Heart right ventricle (tissue), 16 donors: ENCODE measurements around the gene USP19. TPM values are rescaled to one million over a fixed set of nuclear protein-coding genes. Genes with fewer than 3 reads are reported as not detected.

ENCODE experiments used
- ATAC-seq, 8 donors: fragments of 200-7000 bp; cut with Tn5 transposase; one replicate each; pipeline ENCODE4 v1.9.1; 2020; ENCODE audit warnings: mild to moderate bottlenecking in 8 of 8, moderate library complexity in 8 of 8, moderate number of reproducible peaks in 1 of 8
- DNase-seq, 2 donors: peaks; one replicate each; pipeline ENCODE4 v3.0.0-alpha.2; 2020
- H3K27ac ChIP-seq, 10 donors: fragments of 200-600 bp; sonication (generic) in 2 of 10; one replicate each; pipeline versions ENCODE4 v1.5.0 to v1.8.0; 2020 to 2022; ENCODE audit warnings: mild to moderate bottlenecking in 3 of 10
- H3K27me3 ChIP-seq, 7 donors: fragments of 200-600 bp; one replicate each; pipeline ENCODE4 v1.8.0; 2021 to 2022; ENCODE audit warnings: mild to moderate bottlenecking in 2 of 7
- H3K36me3 ChIP-seq, 9 donors: fragments of 200-600 bp; sonication (generic) in 1 of 9; one replicate each; pipeline versions ENCODE4 v1.5.0 to v1.8.0; 2020 to 2022; ENCODE audit warnings: mild to moderate bottlenecking in 2 of 9
- H3K4me1 ChIP-seq, 9 donors: fragments of 200-600 bp; sonication (generic) in 1 of 9; one replicate each; pipeline versions ENCODE4 v1.5.0 to v1.8.0; 2020 to 2022; ENCODE audit warnings: mild to moderate bottlenecking in 4 of 9
- H3K4me3 ChIP-seq, 10 donors: fragments of 200-600 bp; sonication (generic) in 2 of 10; one replicate each; pipeline versions ENCODE4 v1.5.0 to v1.8.0; 2020 to 2022; ENCODE audit warnings: mild to moderate bottlenecking in 7 of 10, moderate library complexity in 2 of 10
- H3K9me3 ChIP-seq, 11 donors: fragments of 200-600 bp in 10 of 11; sonication (generic) in 2 of 11; one replicate each; pipeline versions ENCODE4 v1.5.0 to v1.8.0; 2013 to 2022; ENCODE audit warnings: mild to moderate bottlenecking in 2 of 11, control low read depth in 1 of 11, moderate library complexity in 1 of 11
- CTCF ChIP-seq, 9 donors: fragments of 200-600 bp; sonication (generic) in 2 of 9; IDR thresholded peaks; one replicate each; pipeline versions ENCODE4 v1.5.0 to v1.8.0; 2021 to 2022; ENCODE audit warnings: antibody characterized with exemption in 9 of 9, mild to moderate bottlenecking in 5 of 9, moderate library complexity in 1 of 9
- WGBS, 2 donors: extraction: QIAGEN DNeasy Blood & Tissue Kit; methylation state at CpG; one replicate each; pipeline ENCODE4 v1.1.7; 2013; ENCODE audit warnings: inconsistent platforms in 1 of 2; 5-methylcytosine and 5-hydroxymethylcytosine counted together
- intact Hi-C, 10 donors: fragments of 100-400 bp; cut with DNase I; formaldehyde crosslinking; loops; one replicate each; pipeline versions ENCODE4 v1.11.1 to v1.14.2; 2022
- polyA plus RNA-seq, 2 donors: library from polyadenylated mRNA; stranded (reverse); fragments of 200-250 nt; gene quantifications; one replicate each; pipeline ENCODE4 v1.2.3, GENCODE V29; 2013
- total RNA-seq, 10 donors: library from RNA; stranded (reverse); fragmentation: NEBNext Ultra II Directional in 3 of 10; extraction: Animal tissue kit (Norgen Biotek cat#: 25700) in 3 of 10; gene quantifications; one replicate each; pipeline versions ENCODE4 v1.2.1 to v1.2.4, GENCODE V29; 2021 to 2023
- donor health status: Arrhythmogenic right ventricular cardiomyopathy.
- donor health status: ischemic (EF 13 %, LVEDD 7.1; RV severe dilation, severe dysfunction).
- donor health status: healthy with polysubstance abuse.
- donor health status: DM: no; HTN: yes; CAD: no.
- donor health status: DM: no; HTN: no; CAD: no.
- donor health status: ischemic (EF 25% LVEDD 6.9; RV normal size, moderate dysfunction).
- donor health status: ischemic (EF 25% LVEDD 5.7; RV mildly dilated, moderate dysfunction).
- donor health status: healthy.
- donor health status: DM: yes; HTN: yes; CAD: no.
- donor health status: Ischemic cardiomyopathy.
- donor health status: ischemic (EF 35%, LVEDD 5.7; RV mildly dilated, moderate dysfunction).
- donor health status: nonischemic (EF 11% LVEDD 7.7; RV severe dilation, severe dysfunction).
- donor health status: DM: yes; HTN: yes; CAD: no.
- donor health status: PGD.
- donor health status: ischemic (EF 29% LVEDD 5.4; RV normal size, mild dysfunction).
- donor health status: nonischemic (EF 23%, LVEDD 6.1; RV moderate dilation, normal function).

USP19 gene
- total and polyA plus RNA-seq, 12 donors, result 18.1 to 78.1 (median 61.4) TPM

DNA sequence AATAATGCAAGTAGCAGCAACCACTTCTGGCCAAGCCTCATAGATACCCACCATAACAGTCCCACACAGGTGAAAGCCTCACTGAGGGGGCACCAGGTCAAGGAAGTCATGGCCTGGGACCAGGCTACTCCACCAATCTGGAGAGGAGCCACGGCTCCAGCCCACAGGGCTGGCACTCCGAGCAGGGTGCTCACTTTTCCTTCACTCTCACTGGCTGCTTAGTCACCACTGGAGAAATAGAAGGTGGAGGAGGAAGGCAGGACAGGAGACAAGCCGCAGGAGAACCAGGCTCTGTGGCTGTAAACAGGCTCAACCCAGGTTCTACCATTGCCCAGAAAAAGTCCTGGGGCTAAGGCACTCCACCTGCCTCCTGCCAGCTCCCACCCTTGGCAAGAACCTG, 1.2 kb downstream of the USP19 start:
- TF ChIP-seq CTCF (IDR thresholded peaks at IDR 0.05), result no peak
- peak overlapping the region; percentile 90 to 100 (median 98) for H3K27ac ChIP-seq
- no peaks in the 10 kb centered on the region for H3K27me3 ChIP-seq
- intact Hi-C loops, result no loop called here
- peak in 1 of 8 donors; percentile 3 for ATAC-seq
- DNase-seq, result no peak
- no peaks in the 10 kb centered on the region for H3K9me3 ChIP-seq
- H3K4me3 ChIP-seq, result peak overlapping the region in 9 of 10 donors; percentile 74 to 100 (median 94)
- 46 to 50% methylated on average over 3 of the region's 3 CpGs for WGBS, 2 donors
- peaks cover 4 to 84% (median 75%) of the 10 kb centered on the region in 9 donors for H3K36me3 ChIP-seq
- peaks cover 13 to 29% (median 22%) of the 10 kb centered on the region in 9 donors for H3K4me1 ChIP-seq

GRCh38 chr3:49119036-49119435, 1.6 kb downstream of the USP19 start:
- intact Hi-C loops, result no loop called here
- peaks cover 13 to 29% (median 22%) of the 10 kb centered on the region in 9 donors for H3K4me1 ChIP-seq
- peak in 1 of 8 donors; percentile 8 for ATAC-seq
- H3K27ac ChIP-seq, result peak overlapping the region in 9 of 10 donors; percentile 90 to 100 (median 98)
- peak overlapping the region in 7 of 10 donors; percentile 74 to 99 (median 94) for H3K4me3 ChIP-seq
- DNase-seq, result no peak
- no peaks in the 10 kb centered on the region for H3K27me3 ChIP-seq
- H3K36me3 ChIP-seq, result peaks cover 4 to 84% (median 75%) of the 10 kb centered on the region in 9 donors
- 46% methylated on average over 10 of the region's 10 CpGs for WGBS, 2 donors
- H3K9me3 ChIP-seq, result no peaks in the 10 kb centered on the region
- TF ChIP-seq CTCF (IDR thresholded peaks at IDR 0.05), result no peak

- Histone ChIP-seq H3K27me3 (no peaks in the 10 kb centered on the region), H3K4me1 (peaks cover 0 to under 1% (median 0%) of the 10 kb centered on the region in 9 donors), H3K27ac (no peak overlapping the region), H3K9me3 (no peaks in the 10 kb centered on the region), H3K4me3 (no peak overlapping the region), H3K36me3 (peaks cover 0 to 100% (median 96%) of the 10 kb centered on the region in 9 donors)
- no peak for DNase-seq
- WGBS, 2 donors, result 86 to 91% methylated on average over 14 of the region's 14 CpGs
- intact Hi-C loops, result no loop called here
- ATAC-seq, result no peak
- no peak for TF ChIP-seq CTCF (IDR thresholded peaks at IDR 0.05)
These were observed 8.4 kb downstream of the USP19 start for GRCh38 chr3:49112262-49112661.

DNA sequence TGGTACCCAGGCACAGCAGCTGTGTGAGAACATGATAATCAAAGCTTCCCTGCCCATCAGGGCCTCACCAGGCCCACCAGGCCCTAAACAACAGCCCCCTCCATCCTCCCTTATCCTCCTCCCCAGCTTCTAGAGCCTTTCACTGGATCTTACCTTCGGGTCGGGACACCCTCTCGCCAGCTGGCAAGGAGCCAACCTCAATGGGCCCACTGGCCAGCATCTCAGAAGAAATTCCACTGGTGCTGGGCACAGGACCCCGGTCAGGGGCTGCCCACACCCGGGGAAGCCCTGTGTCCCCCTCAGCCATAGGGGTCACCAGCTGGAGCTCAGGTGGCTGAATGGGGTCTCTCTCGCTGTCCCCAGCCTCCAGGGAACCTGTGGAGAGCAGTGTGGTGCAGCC, 9.3 kb downstream of the USP19 start:
- DNase-seq, result no peak
- 69 to 76% methylated on average over 6 of the region's 6 CpGs for WGBS, 2 donors

More for the DNA sequence above, 9.3 kb downstream of the USP19 start:
- Histone ChIP-seq H3K36me3 (peaks cover 0 to 100% (median 90%) of the 10 kb centered on the region in 9 donors), H3K9me3 (no peaks in the 10 kb centered on the region), H3K4me1 (no peaks in the 10 kb centered on the region), H3K27me3 (no peaks in the 10 kb centered on the region), H3K27ac (no peak overlapping the region), H3K4me3 (no peak overlapping the region)
- intact Hi-C loops, result no loop called here
- no peak for TF ChIP-seq CTCF (IDR thresholded peaks at IDR 0.05)
- no peak for ATAC-seq
